ENCODE measurements around the gene TSPAN31. TPM values are rescaled to one million over a fixed set of nuclear protein-coding genes. Genes with fewer than 3 reads are reported as not detected.

Gene TSPAN31
- total RNA-seq, 1 donor from 2014 or later, result 18.6 TPM

DNA sequence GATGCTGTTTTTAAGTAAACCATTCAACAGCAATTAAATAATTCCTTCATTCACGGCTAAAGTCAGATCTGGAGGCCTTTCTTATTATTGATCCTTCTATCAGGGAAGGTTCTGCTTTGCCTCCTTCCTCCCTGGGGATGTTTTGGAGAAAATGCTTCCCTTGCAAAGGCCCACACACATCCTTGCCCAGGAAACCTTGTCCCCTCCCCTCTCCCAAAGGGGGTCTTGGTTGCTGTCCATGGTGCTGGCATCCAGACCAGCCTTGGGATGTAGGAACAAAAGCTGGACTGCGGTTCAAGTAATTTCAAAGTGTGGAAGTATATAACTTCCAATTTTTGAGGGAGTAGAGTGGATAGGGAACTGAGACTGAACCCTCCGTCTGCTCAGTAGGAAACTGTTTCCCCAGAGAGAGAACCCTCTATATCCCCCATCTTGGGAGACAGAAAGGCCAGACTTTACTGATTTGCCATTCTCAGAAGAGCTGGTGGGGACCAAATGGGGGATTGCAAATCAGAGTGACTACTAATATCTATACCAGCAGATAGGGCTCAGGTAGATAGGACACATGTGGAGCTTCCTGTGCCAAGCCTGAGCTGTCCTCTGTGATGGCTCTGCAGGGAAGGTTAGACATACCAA, 15.6 kb downstream of the TSPAN31 start:
- H3K4me3 ChIP-seq (ENCODE audit: insufficient read depth, low read depth, low read length), result no peak overlapping the region
- Mint-ChIP-seq H3K36me3 (ENCODE audit: low read depth, unreplicated experiment) (peaks cover 19% of the 10 kb centered on the region), H3K4me3 (ENCODE audit: unreplicated experiment) (no peak overlapping the region), H3K9me3 (ENCODE audit: unreplicated experiment) (no peaks in the 10 kb centered on the region), H3K27me3 (ENCODE audit: low read depth, unreplicated experiment) (peaks cover 34% of the 10 kb centered on the region), H3K27ac (ENCODE audit: unreplicated experiment) (no peak overlapping the region), H3K4me1 (ENCODE audit: low read depth, unreplicated experiment) (peaks cover 2% of the 10 kb centered on the region)
- H3K4me1 ChIP-seq (ENCODE audit: insufficient read depth, low read length), result peaks cover 9% of the 10 kb centered on the region
- FAIRE-seq, result no peak
- H3K36me3 ChIP-seq (ENCODE audit: insufficient read depth, low read length), result no peaks in the 10 kb centered on the region
- H3K9me3 ChIP-seq (ENCODE audit: insufficient read depth, low read depth, low read length), result no peaks in the 10 kb centered on the region
- no peaks in the 10 kb centered on the region for H3K79me2 ChIP-seq (ENCODE audit: insufficient read depth, low read length)
- no peak for DNase-seq (ENCODE audit: low read depth)
- H3K27me3 ChIP-seq (ENCODE audit: insufficient read depth, low read length), result peaks cover 28% of the 10 kb centered on the region
- H2AFZ ChIP-seq (ENCODE audit: low read depth, low read length), result no peak overlapping the region
- TF ChIP-seq EZH2 (IDR thresholded peaks at IDR 0.05; ENCODE audit: insufficient read depth, low read length), result no peak
- no peak for TF ChIP-seq CTCF (IDR thresholded peaks at IDR 0.05; ENCODE audit: insufficient read depth, low read depth, low read length)
- H3K9ac ChIP-seq (ENCODE audit: low read length), result no peak overlapping the region
- H3K4me2 ChIP-seq (ENCODE audit: low read length), result no peak overlapping the region
- H4K20me1 ChIP-seq (ENCODE audit: insufficient read depth, low read length), result peaks cover 13% of the 10 kb centered on the region
- H3K27ac ChIP-seq (ENCODE audit: low read depth, low read length), result no peak overlapping the region

DNA sequence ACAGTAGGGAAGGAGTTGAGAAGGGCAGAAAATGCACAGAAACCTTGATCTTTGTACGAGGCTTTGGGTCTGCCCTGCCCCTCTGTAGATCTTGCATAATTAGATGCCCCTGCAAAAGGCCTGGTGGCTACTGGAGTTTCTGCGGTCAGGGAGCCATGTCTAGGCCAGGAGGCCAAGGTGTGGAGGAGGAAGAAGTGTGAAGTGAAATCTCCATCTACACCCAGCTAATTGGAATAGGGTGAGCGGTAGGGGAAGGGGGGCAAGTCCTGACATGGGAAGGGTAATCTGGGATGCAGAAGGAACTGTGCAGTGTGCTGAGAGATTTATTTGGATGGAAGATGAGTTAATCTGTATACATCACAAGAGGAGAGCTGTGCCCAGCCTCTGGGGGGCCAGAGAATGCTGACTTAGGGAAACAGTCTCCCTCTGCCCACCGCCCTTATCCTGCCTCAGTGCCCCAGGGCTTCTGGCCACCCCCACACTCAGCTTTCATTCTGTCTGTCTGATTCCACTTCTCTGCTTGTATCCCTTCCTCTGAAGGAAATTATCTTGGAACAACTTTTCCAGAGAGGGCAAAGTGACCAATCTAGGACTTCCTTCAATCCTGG, 16.7 kb downstream of the TSPAN31 start:
- H3K4me3 Mint-ChIP-seq (ENCODE audit: unreplicated experiment), result no peak overlapping the region
- H3K36me3 ChIP-seq (ENCODE audit: insufficient read depth, low read length), result no peaks in the 10 kb centered on the region
- no peak for TF ChIP-seq CTCF (IDR thresholded peaks at IDR 0.05; ENCODE audit: insufficient read depth, low read depth, low read length)
- no peak for TF ChIP-seq EZH2 (IDR thresholded peaks at IDR 0.05; ENCODE audit: insufficient read depth, low read length)
- no peak overlapping the region for H3K27ac ChIP-seq (ENCODE audit: low read depth, low read length)
- no peaks in the 10 kb centered on the region for H3K9me3 Mint-ChIP-seq (ENCODE audit: unreplicated experiment)
- no peak overlapping the region for H3K27ac Mint-ChIP-seq (ENCODE audit: unreplicated experiment)
- peaks cover 13% of the 10 kb centered on the region for H4K20me1 ChIP-seq (ENCODE audit: insufficient read depth, low read length)
- H3K36me3 Mint-ChIP-seq (ENCODE audit: low read depth, unreplicated experiment), result peaks cover 19% of the 10 kb centered on the region
- peaks cover 6% of the 10 kb centered on the region for H3K4me1 Mint-ChIP-seq (ENCODE audit: low read depth, unreplicated experiment)
- H3K79me2 ChIP-seq (ENCODE audit: insufficient read depth, low read length), result no peaks in the 10 kb centered on the region
- H3K4me3 ChIP-seq (ENCODE audit: insufficient read depth, low read depth, low read length), result no peak overlapping the region
- peaks cover 40% of the 10 kb centered on the region for H3K27me3 Mint-ChIP-seq (ENCODE audit: low read depth, unreplicated experiment)
- H3K4me2 ChIP-seq (ENCODE audit: low read length), result no peak overlapping the region
- H2AFZ ChIP-seq (ENCODE audit: low read depth, low read length), result no peak overlapping the region
- H3K27me3 ChIP-seq (ENCODE audit: insufficient read depth, low read length), result peaks cover 32% of the 10 kb centered on the region
- peaks cover 19% of the 10 kb centered on the region for H3K4me1 ChIP-seq (ENCODE audit: insufficient read depth, low read length)
- no peaks in the 10 kb centered on the region for H3K9me3 ChIP-seq (ENCODE audit: insufficient read depth, low read depth, low read length)
- no peak overlapping the region for H3K9ac ChIP-seq (ENCODE audit: low read length)
- FAIRE-seq (no peak), DNase-seq (ENCODE audit: low read depth) (no peak)

DNA sequence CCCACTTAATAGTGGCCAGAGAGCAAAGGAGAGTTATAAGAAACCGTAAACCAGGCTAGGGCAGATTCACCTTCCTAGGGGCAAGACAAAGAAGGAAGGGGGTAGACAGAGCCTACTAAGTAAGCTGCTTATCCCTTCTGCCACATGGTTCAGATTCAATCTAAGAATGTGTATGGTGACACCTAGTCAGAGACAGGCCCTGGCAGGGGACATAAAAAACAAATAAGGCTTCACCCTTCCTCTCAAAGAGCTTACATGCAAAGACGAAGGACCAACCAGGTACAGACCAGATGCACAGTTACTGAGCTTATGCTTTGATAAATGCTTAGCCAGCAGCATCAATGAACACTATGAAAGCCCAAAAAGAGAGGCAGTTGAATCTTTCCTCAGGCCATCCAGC, 17.6 kb downstream of the TSPAN31 start:
- Histone ChIP-seq H3K9ac (ENCODE audit: low read length) (no peak overlapping the region), H3K79me2 (ENCODE audit: insufficient read depth, low read length) (no peaks in the 10 kb centered on the region), H3K27ac (ENCODE audit: low read depth, low read length) (no peak overlapping the region), H3K4me3 (ENCODE audit: insufficient read depth, low read depth, low read length) (no peak overlapping the region), H2AFZ (ENCODE audit: low read depth, low read length) (no peak overlapping the region), H3K4me1 (ENCODE audit: insufficient read depth, low read length) (peaks cover 26% of the 10 kb centered on the region), H3K27me3 (ENCODE audit: insufficient read depth, low read length) (peaks cover 36% of the 10 kb centered on the region), H4K20me1 (ENCODE audit: insufficient read depth, low read length) (peaks cover 10% of the 10 kb centered on the region), H3K4me2 (ENCODE audit: low read length) (no peak overlapping the region), H3K36me3 (ENCODE audit: insufficient read depth, low read length) (no peaks in the 10 kb centered on the region), H3K9me3 (ENCODE audit: insufficient read depth, low read depth, low read length) (no peaks in the 10 kb centered on the region)
- Mint-ChIP-seq H3K9me3 (ENCODE audit: unreplicated experiment) (no peaks in the 10 kb centered on the region), H3K4me3 (ENCODE audit: unreplicated experiment) (no peak overlapping the region), H3K27me3 (ENCODE audit: low read depth, unreplicated experiment) (peaks cover 49% of the 10 kb centered on the region), H3K36me3 (ENCODE audit: low read depth, unreplicated experiment) (peaks cover 19% of the 10 kb centered on the region), H3K4me1 (ENCODE audit: low read depth, unreplicated experiment) (peaks cover 5% of the 10 kb centered on the region), H3K27ac (ENCODE audit: unreplicated experiment) (no peak overlapping the region)
- FAIRE-seq (no peak), DNase-seq (ENCODE audit: low read depth) (no peak)
- no peak for TF ChIP-seq CTCF (IDR thresholded peaks at IDR 0.05; ENCODE audit: insufficient read depth, low read depth, low read length)
- no peak for TF ChIP-seq EZH2 (IDR thresholded peaks at IDR 0.05; ENCODE audit: insufficient read depth, low read length)

Measured in astrocyte (in vitro differentiated cells and primary cell).